PFSK-1 (cell line): ENCODE measurements around the gene MRTFA.

Experiments used
- FOXP2 ChIP-seq: optimal IDR thresholded peaks from 2 replicates; pipeline ENCODE3; 2011; ENCODE audit warnings: borderline replicate concordance, control low read depth, inconsistent platforms; ENCODE audit not compliant: insufficient read depth; ENCODE audit errors: extremely low read length, extremely low read depth
- POLR2AphosphoS5 ChIP-seq: IDR thresholded peaks from 2 replicates; pipeline ENCODE4 v1.6.1; 2012; ENCODE audit warnings: low read depth, mild to moderate bottlenecking, control low read depth, low read length, moderate library complexity
- SIN3A ChIP-seq: IDR thresholded peaks from 2 replicates; pipeline ENCODE4 v1.6.1; 2012; ENCODE audit warnings: mild to moderate bottlenecking, low read length, moderate library complexity, borderline replicate concordance; ENCODE audit not compliant: insufficient read depth
- TAF1 ChIP-seq: IDR thresholded peaks from 2 replicates; pipeline ENCODE4 v1.6.1; 2012; ENCODE audit warnings: low read length, control low read depth, borderline replicate concordance; ENCODE audit not compliant: insufficient read depth
- TF ChIP-seq, protein P1 (sequence below), 2 experiments: IDR thresholded peaks; 2 replicates each; pipeline versions ENCODE4 v1.6.1 to v1.8.0; 2011 to 2012; ENCODE audit warnings: low read depth in 2 of 2, low read length in 2 of 2, control low read depth in 1 of 2, inconsistent platforms in 1 of 2, mild to moderate bottlenecking in 1 of 2, moderate library complexity in 1 of 2; ENCODE audit not compliant: insufficient read depth in 1 of 2

DNA sequence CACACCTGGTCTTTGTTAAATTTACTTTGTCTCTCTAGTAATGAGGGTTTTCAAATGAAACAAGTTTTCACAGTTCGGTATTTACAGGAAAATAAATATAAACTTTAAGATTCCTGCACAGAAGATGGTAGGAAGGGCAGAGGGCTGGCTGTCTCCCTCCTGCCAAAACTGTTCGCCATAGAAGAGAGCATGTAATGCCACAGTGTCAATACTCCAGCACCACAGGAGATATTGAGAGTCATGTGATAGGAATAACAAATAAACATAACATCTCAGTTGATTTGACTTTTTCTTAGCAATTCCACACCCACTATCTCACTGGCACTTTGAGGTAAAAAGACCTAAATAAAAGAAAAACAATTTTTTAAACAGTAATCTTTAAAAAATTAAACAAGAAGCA lies 100.9 kb downstream of the MRTFA start:
- TF ChIP-seq POLR2AphosphoS5 = no peak
- no peak for TF ChIP-seq TAF1
- TF ChIP-seq, protein P1, sequence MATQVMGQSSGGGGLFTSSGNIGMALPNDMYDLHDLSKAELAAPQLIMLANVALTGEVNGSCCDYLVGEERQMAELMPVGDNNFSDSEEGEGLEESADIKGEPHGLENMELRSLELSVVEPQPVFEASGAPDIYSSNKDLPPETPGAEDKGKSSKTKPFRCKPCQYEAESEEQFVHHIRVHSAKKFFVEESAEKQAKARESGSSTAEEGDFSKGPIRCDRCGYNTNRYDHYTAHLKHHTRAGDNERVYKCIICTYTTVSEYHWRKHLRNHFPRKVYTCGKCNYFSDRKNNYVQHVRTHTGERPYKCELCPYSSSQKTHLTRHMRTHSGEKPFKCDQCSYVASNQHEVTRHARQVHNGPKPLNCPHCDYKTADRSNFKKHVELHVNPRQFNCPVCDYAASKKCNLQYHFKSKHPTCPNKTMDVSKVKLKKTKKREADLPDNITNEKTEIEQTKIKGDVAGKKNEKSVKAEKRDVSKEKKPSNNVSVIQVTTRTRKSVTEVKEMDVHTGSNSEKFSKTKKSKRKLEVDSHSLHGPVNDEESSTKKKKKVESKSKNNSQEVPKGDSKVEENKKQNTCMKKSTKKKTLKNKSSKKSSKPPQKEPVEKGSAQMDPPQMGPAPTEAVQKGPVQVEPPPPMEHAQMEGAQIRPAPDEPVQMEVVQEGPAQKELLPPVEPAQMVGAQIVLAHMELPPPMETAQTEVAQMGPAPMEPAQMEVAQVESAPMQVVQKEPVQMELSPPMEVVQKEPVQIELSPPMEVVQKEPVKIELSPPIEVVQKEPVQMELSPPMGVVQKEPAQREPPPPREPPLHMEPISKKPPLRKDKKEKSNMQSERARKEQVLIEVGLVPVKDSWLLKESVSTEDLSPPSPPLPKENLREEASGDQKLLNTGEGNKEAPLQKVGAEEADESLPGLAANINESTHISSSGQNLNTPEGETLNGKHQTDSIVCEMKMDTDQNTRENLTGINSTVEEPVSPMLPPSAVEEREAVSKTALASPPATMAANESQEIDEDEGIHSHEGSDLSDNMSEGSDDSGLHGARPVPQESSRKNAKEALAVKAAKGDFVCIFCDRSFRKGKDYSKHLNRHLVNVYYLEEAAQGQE (IDR thresholded peaks at IDR 0.05; ENCODE audit: insufficient read depth in 1 of 2, low read depth in 2 of 2, low read length in 2 of 2) = no peak
- TF ChIP-seq SIN3A = no peak
- TF ChIP-seq FOXP2 = no peak
